Neural cell (in vitro differentiated cells): Measurements from ENCODE around the gene GALNT10. TPM values are rescaled to one million over a fixed set of nuclear protein-coding genes. Genes with fewer than 3 reads are reported as not detected.

Source experiments
- H2AFZ ChIP-seq: fragments of 200-600, 300-800 bp; sonication (generic), shearing (Covaris generic); 2 replicates; pipeline ENCODE4 v1.6.0; 2014; ENCODE audit warnings: low read depth, mild to moderate bottlenecking, antibody characterized with exemption, low read length, moderate library complexity
- H3F3A ChIP-seq: fragments of 200-600 bp; shearing (Covaris generic); 2 replicates; pipeline ENCODE4 v1.6.1; 2016; ENCODE audit warnings: mild to moderate bottlenecking, moderate library complexity, mixed read lengths, antibody characterized with exemption, low read length; ENCODE audit not compliant: insufficient read depth, poor library complexity, severe bottlenecking
- H3K27ac ChIP-seq: fragments of 200-600, 300-800 bp; sonication (generic), shearing (Covaris generic); 2 replicates; pipeline ENCODE4 v1.5.1; 2014; ENCODE audit warnings: mild to moderate bottlenecking, low read length, moderate library complexity
- H3K27me3 ChIP-seq: fragments of 300-800, 200-600 bp; sonication (generic), shearing (Covaris generic); 2 replicates; pipeline ENCODE4 v1.6.0; 2014; ENCODE audit warnings: mild to moderate bottlenecking, low read depth, low read length, moderate library complexity; ENCODE audit not compliant: insufficient read depth
- H3K36me3 ChIP-seq: fragments of 300-800, 200-600 bp; sonication (generic), shearing (Covaris generic); 2 replicates; pipeline ENCODE4 v1.5.1; 2014; ENCODE audit warnings: mild to moderate bottlenecking, antibody characterized with exemption, low read length, moderate library complexity; ENCODE audit not compliant: insufficient read depth
- H3K4me2 ChIP-seq: fragments of 300-800, 200-600 bp; sonication (generic), shearing (Covaris generic); 2 replicates; pipeline ENCODE4 v1.6.0; 2014; ENCODE audit warnings: mild to moderate bottlenecking, low read length
- H3K4me3 ChIP-seq: fragments of 300-800, 200-600 bp; sonication (generic), shearing (Covaris generic); 2 replicates; pipeline ENCODE4 v1.5.1; 2014; ENCODE audit warnings: mild to moderate bottlenecking, low read length, moderate library complexity
- H3K79me2 ChIP-seq: fragments of 200-600 bp; shearing (Covaris generic); replicated peaks from 2 replicates; pipeline ENCODE4 v1.6.0; 2014; ENCODE audit warnings: mild to moderate bottlenecking, low read length, moderate library complexity; ENCODE audit not compliant: insufficient read depth
- H3K9ac ChIP-seq: fragments of 300-800, 200-600 bp; sonication (generic), shearing (Covaris generic); 2 replicates; pipeline ENCODE4 v1.6.1; 2016; ENCODE audit warnings: mild to moderate bottlenecking, low read length, mixed read lengths
- H3K9me2 ChIP-seq: fragments of 200-600 bp; shearing (Covaris generic); 2 replicates; pipeline ENCODE4 v1.6.1; 2016; ENCODE audit warnings: mild to moderate bottlenecking, low read length, mixed read lengths; ENCODE audit not compliant: insufficient read depth
- H3K9me3 ChIP-seq: fragments of 200-600, 300-800 bp; sonication (generic), shearing (Covaris generic); 2 replicates; pipeline ENCODE4 v1.6.1; 2016; ENCODE audit warnings: mild to moderate bottlenecking, mixed run types, low read length, moderate library complexity, mixed read lengths
- H4K20me1 ChIP-seq: fragments of 200-600 bp; shearing (Covaris generic); 2 replicates; pipeline ENCODE4 v1.6.1; 2016; ENCODE audit warnings: mild to moderate bottlenecking, mixed run types; ENCODE audit not compliant: insufficient read depth
- CTCF ChIP-seq: fragments of 450-650 bp; IDR thresholded peaks from 2 replicates; pipeline ENCODE4 v1.5.1; 2014; ENCODE audit warnings: antibody characterized with exemption, mild to moderate bottlenecking, moderate library complexity; ENCODE audit not compliant: poor library complexity, severe bottlenecking
- EP300 ChIP-seq: fragments of 450-650 bp; conservative IDR thresholded peaks from 2 replicates; pipeline ENCODE4 v1.6.1; 2014; ENCODE audit warnings: antibody characterized with exemption, mild to moderate bottlenecking, moderate library complexity; ENCODE audit not compliant: poor library complexity, severe bottlenecking
- EZH2 ChIP-seq: fragments of 200-600, 300-800 bp; shearing (Covaris generic), sonication (generic); IDR thresholded peaks from 2 replicates; pipeline ENCODE4 v1.6.1; 2014; ENCODE audit warnings: antibody characterized with exemption, low read length, borderline replicate concordance, mild to moderate bottlenecking; ENCODE audit not compliant: insufficient read depth, poor library complexity, severe bottlenecking
- MXI1 ChIP-seq: fragments of 450-650 bp; conservative IDR thresholded peaks from 2 replicates; pipeline ENCODE4 v1.6.1; 2014; ENCODE audit warnings: antibody characterized with exemption, mild to moderate bottlenecking; ENCODE audit not compliant: poor library complexity, severe bottlenecking
- POLR2AphosphoS5 ChIP-seq: IDR thresholded peaks from 2 replicates; pipeline ENCODE4 v1.6.1; 2012
- RAD21 ChIP-seq: fragments of 450-650 bp; conservative IDR thresholded peaks from 2 replicates; pipeline ENCODE4 v1.6.1; 2014; ENCODE audit warnings: antibody characterized with exemption, mild to moderate bottlenecking, moderate library complexity
- REST ChIP-seq: IDR thresholded peaks from 2 replicates; pipeline ENCODE4 v1.6.1; 2012; ENCODE audit warnings: borderline replicate concordance
- SMC3 ChIP-seq: fragments of 450-650 bp; conservative IDR thresholded peaks from 2 replicates; pipeline ENCODE4 v1.6.1; 2014; ENCODE audit warnings: antibody characterized with exemption, mild to moderate bottlenecking, moderate library complexity; ENCODE audit not compliant: poor library complexity
- TAF1 ChIP-seq: IDR thresholded peaks from 2 replicates; pipeline ENCODE4 v1.6.1; 2012; ENCODE audit warnings: low read depth
- polyA plus RNA-seq: library from polyadenylated mRNA; depleted of rRNA; stranded (reverse); fragments of >200 nt; gene quantifications from 2 replicates; pipeline ENCODE4 v1.2.3, GENCODE V29; 2014

Gene GALNT10
- polyA plus RNA-seq, 1 donor from 2014 or later, result 3.1 TPM

GRCh38 chr5:154380263-154380662 is 189.7 kb downstream of the GALNT10 start:
- Histone ChIP-seq H3K27ac (no peak overlapping the region), H3K9me3 (no peaks in the 10 kb centered on the region), H2AFZ (no peak overlapping the region), H3K27me3 (no peaks in the 10 kb centered on the region), H3K9ac (no peak overlapping the region), H3F3A (no peaks in the 10 kb centered on the region), H3K4me2 (no peak overlapping the region), H3K9me2 (no peaks in the 10 kb centered on the region), H3K4me3 (no peak overlapping the region), H3K36me3 (no peaks in the 10 kb centered on the region), H4K20me1 (no peaks in the 10 kb centered on the region), H3K79me2 (no peaks in the 10 kb centered on the region)
- TF ChIP-seq TAF1, result no peak
- no peak for TF ChIP-seq MXI1
- no peak for TF ChIP-seq SMC3
- TF ChIP-seq CTCF, result no peak
- no peak for TF ChIP-seq REST

GRCh38 chr5:154384480-154385235 is 194.1 kb downstream of the GALNT10 start:
- H4K20me1 ChIP-seq, result no peaks in the 10 kb centered on the region
- no peak overlapping the region for H3K4me3 ChIP-seq

More at GRCh38 chr5:154384480-154385235, 194.1 kb downstream of the GALNT10 start:
- no peak overlapping the region for H2AFZ ChIP-seq
- no peaks in the 10 kb centered on the region for H3K79me2 ChIP-seq
- no peaks in the 10 kb centered on the region for H3K9me3 ChIP-seq
- no peak overlapping the region for H3K27ac ChIP-seq
- H3K9me2 ChIP-seq, result no peaks in the 10 kb centered on the region
- no peaks in the 10 kb centered on the region for H3K36me3 ChIP-seq
- TF ChIP-seq CTCF (no peak), TAF1 (no peak), SMC3 (no peak), POLR2AphosphoS5 (no peak), MXI1 (no peak), EZH2 (no peak), EP300 (no peak), REST (no peak), RAD21 (no peak)
- no peaks in the 10 kb centered on the region for H3K27me3 ChIP-seq
- no peaks in the 10 kb centered on the region for H3F3A ChIP-seq
- no peak overlapping the region for H3K4me2 ChIP-seq
- H3K9ac ChIP-seq, result no peak overlapping the region
